ENCODE measurements around the gene PSMA1. TPM values are rescaled to one million over a fixed set of nuclear protein-coding genes. Genes with fewer than 3 reads are reported as not detected.

The PSMA1 gene
- total RNA-seq, 2 experiments from 2014 or later, result 171 to 173 TPM

DNA sequence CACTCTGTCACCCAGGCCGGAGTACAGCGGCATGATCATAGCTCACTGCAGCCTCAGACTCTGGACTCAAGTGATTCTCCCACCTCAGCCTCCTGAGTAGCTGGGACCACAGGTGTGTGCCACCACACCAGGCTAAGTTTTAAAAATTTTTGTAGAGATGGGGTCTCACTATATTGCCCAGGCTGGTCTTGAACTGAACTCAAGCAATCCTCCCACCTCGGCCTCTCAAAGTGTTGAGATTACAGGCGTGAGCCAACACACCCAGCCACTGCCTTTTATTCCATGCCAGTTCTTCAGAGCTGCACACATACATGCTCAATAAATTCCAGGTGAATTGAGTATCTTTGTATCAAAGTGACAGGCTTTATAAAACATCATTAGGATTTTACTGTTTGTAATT lies 18.1 kb downstream of the PSMA1 start:
- H3K9me2 ChIP-seq (ENCODE audit: insufficient read depth, low read length), result no peaks in the 10 kb centered on the region
- TF ChIP-seq, protein P1, sequence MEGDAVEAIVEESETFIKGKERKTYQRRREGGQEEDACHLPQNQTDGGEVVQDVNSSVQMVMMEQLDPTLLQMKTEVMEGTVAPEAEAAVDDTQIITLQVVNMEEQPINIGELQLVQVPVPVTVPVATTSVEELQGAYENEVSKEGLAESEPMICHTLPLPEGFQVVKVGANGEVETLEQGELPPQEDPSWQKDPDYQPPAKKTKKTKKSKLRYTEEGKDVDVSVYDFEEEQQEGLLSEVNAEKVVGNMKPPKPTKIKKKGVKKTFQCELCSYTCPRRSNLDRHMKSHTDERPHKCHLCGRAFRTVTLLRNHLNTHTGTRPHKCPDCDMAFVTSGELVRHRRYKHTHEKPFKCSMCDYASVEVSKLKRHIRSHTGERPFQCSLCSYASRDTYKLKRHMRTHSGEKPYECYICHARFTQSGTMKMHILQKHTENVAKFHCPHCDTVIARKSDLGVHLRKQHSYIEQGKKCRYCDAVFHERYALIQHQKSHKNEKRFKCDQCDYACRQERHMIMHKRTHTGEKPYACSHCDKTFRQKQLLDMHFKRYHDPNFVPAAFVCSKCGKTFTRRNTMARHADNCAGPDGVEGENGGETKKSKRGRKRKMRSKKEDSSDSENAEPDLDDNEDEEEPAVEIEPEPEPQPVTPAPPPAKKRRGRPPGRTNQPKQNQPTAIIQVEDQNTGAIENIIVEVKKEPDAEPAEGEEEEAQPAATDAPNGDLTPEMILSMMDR (conservative IDR thresholded peaks at IDR 0.05; ENCODE audit: low read length), result no peak
- no peak for TF ChIP-seq EZH2phosphoT487 (IDR thresholded peaks at IDR 0.05; ENCODE audit: borderline replicate concordance, low read depth, low read length)
- H2AFZ ChIP-seq (ENCODE audit: low read length), result no peak overlapping the region
- 0 out of 2 replicates have a peak, but pooled peaks cover 4% of the 10 kb centered on the region for H3K9me3 ChIP-seq (ENCODE audit: low read length)
- ChIA-PET CTCF (ENCODE audit: unreplicated experiment) (no interaction called here), POLR2A (interaction anchor here (0.6 to 1.5 kb wide), 3 partner anchors 8 to 48 kb away, joined by 3 to 5 read pairs (median 4); partner anchors contain the start of gene PSMA1)
- H3K4me1 ChIP-seq (ENCODE audit: insufficient read depth, low read length, poor library complexity, severe bottlenecking), result peaks cover 19% of the 10 kb centered on the region
- H3K36me3 ChIP-seq (ENCODE audit: insufficient read depth, low read length), result peaks cover 58% of the 10 kb centered on the region
- no peak overlapping the region for H3K4me2 ChIP-seq (ENCODE audit: low read length)
- peaks cover 23% of the 10 kb centered on the region for H3K79me2 ChIP-seq (ENCODE audit: insufficient read depth, low read depth, low read length)
- H3K4me3 ChIP-seq (ENCODE audit: low read depth, low read length, poor library complexity, severe bottlenecking), result no peak overlapping the region
- no peak for DNase-seq (ENCODE audit: low spot score)
- no TSS peak for BruUV-seq (replicated peaks)
- H3K27ac ChIP-seq (ENCODE audit: low read depth, low read length, poor library complexity, severe bottlenecking), result no peak overlapping the region
- intact Hi-C loops (cut with micrococcal nuclease; ENCODE audit: unreplicated experiment), result no loop called here
- H4K20me1 ChIP-seq (ENCODE audit: insufficient read depth, low read length), result peaks cover 8% of the 10 kb centered on the region; the same call in 1 of the 2 replicates

DNA sequence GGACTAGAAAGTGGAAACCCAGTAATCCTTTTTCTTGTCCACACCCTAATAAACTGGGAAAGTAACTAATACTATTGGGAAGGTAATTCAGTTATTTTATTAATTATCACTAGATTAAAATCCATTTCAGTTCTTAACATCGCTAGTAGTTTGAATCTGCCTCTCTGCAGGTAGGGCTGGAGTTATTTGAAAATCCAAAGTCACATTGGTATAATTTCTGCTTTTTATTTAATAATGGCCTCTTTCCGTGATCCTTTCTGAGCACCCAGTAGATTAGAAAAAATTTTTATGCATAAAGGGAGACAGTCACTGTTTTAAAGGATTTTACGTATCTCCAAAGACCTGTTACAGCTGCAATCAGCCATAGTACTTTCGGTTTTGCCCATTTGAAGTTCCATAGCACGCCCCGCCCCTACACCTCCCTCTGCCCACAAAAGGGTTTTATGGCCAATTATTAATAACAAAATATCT lies 20.0 kb downstream of the PSMA1 start:
- BruUV-seq (replicated peaks), result TSS peak; percentile 88

More for the DNA sequence above, 20.0 kb downstream of the PSMA1 start:
- POLR2A ChIA-PET, result interaction anchor here (0.5 to 1.7 kb wide), 11 partner anchors 10 to 121 kb away, joined by 3 to 16 read pairs (median 3); partner anchors contain the start of gene PSMA1
- 0 out of 2 replicates have a peak, but pooled peaks cover 4% of the 10 kb centered on the region for H3K9me3 ChIP-seq (ENCODE audit: low read length)
- peak overlapping the region; percentile 100 for H3K4me2 ChIP-seq (ENCODE audit: low read length)
- intact Hi-C loops (cut with micrococcal nuclease; ENCODE audit: unreplicated experiment), result no loop called here
- peak overlapping the region; percentile 99 for H2AFZ ChIP-seq (ENCODE audit: low read length)
- H3K79me2 ChIP-seq (ENCODE audit: insufficient read depth, low read depth, low read length), result peaks cover 41% of the 10 kb centered on the region
- H3K4me1 ChIP-seq (ENCODE audit: insufficient read depth, low read length, poor library complexity, severe bottlenecking), result peaks cover 19% of the 10 kb centered on the region
- DNase-seq (ENCODE audit: low spot score), result peak; percentile 71
- H3K9me2 ChIP-seq (ENCODE audit: insufficient read depth, low read length), result no peaks in the 10 kb centered on the region
- H3K36me3 ChIP-seq (ENCODE audit: insufficient read depth, low read length), result peaks cover 58% of the 10 kb centered on the region
- H4K20me1 ChIP-seq (ENCODE audit: insufficient read depth, low read length), result peaks cover 8% of the 10 kb centered on the region
- CTCF ChIA-PET (ENCODE audit: unreplicated experiment), result interaction anchor here (1.2 to 1.6 kb wide), 2 partner anchors 20 to 408 kb away, joined by 4 to 5 read pairs; partner anchors contain the start of gene PSMA1
- peak overlapping the region; percentile 74 for H3K27ac ChIP-seq (ENCODE audit: low read depth, low read length, poor library complexity, severe bottlenecking)
- TF ChIP-seq EZH2phosphoT487 (IDR thresholded peaks at IDR 0.05; ENCODE audit: borderline replicate concordance, low read depth, low read length), result no peak
- TF ChIP-seq, protein P1 (conservative IDR thresholded peaks at IDR 0.05; ENCODE audit: low read length), result no peak
- peak overlapping the region; percentile 100 for H3K4me3 ChIP-seq (ENCODE audit: low read depth, low read length, poor library complexity, severe bottlenecking)

Data from OCI-LY7 (cell line).